NCI-H2227 (cell line): ENCODE data around the gene CLASP1.
"Not testable (repeated sequence)": the region's sequence is repeated elsewhere in the genome, so short reads cannot be mapped to it uniquely, and the experiment has no call there.

ENCODE experiments used
- DNase-seq: peaks from one replicate; lab custom pipeline; 2025; ENCODE audit not compliant: unreplicated experiment; lab: John Stamatoyannopoulos, UW

The CLASP1 gene

DNA sequence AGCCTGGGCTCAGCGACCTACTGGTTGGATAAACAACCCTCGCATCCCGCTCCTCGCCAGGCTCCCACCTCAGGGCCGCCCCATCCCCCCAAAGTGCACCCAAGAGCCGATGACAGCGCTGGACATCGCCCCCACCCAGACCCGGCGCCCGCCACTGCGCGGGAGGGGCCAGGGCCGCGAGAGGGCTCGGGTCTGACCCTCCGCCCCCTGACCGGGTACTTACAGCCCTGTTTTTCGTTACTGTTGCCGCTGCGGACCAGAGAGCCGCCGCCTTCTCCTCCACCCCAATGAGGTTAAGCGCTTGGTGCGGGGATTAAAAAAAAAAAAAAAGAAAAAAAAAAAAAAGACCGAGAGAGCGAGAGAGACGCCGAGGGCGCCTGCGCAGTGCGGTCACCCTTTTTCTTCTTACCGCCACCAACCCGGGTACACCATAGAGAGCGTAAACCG lies at the start of gene CLASP1:
Gene CLASP1 (minus strand): TSS at position 314 of the 447 bp plus-strand sequence. CDS start 43,567 bp downstream, outside the sequence.
- peak; percentile 78 for DNase-seq

DNA sequence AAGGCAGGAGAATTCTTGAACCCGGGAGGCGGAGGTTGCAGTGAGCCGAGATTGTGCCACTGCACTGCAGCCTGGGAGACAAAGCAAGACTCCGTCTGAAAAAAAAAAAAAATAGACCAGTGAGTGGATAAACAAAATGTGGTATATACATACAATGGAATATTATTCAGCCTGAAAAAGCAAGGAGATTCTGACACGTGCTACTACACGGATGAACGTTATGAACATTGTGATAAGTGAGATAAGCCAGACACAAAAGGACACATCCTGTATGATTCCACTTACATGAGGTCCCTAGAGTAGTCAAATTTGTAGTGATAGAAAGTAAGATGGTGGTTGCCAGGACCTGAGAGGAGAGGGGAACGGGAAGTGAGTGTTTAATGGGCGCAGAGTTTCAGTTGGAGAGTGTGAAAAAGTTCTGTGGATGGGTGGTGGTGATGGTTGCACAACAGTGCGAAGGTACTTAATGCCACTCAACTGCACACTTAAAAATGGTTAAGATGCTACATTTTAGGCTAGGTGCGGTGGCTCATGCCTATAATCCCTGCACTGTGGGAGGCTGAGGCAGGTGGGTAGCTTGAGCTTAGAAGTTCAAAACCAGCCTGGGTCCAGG lies 49.2 kb upstream of the CLASP1 start:
- DNase-seq: no peak

- DNase-seq: no peak
Measured at GRCh38 chr2:121697108-121697631, 47.9 kb upstream of the CLASP1 start.

GRCh38 chr2:121696410-121696930 lies 47.2 kb upstream of the CLASP1 start:
- DNase-seq: no peak

DNA sequence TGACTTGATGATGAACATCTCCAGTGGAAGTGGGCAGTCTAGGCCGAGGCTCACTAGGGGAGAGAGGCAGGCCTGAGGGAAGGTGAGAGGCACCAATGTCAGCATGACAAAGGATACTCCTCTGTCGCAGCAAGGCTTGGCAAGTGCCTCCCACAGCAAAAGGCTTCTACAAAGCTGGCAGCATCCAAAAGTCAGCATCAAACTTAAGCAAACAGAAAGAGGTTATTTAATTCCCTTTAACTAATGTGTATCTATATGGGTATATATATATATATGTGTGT lies 45.8 kb upstream of the CLASP1 start:
- no peak for DNase-seq

DNA sequence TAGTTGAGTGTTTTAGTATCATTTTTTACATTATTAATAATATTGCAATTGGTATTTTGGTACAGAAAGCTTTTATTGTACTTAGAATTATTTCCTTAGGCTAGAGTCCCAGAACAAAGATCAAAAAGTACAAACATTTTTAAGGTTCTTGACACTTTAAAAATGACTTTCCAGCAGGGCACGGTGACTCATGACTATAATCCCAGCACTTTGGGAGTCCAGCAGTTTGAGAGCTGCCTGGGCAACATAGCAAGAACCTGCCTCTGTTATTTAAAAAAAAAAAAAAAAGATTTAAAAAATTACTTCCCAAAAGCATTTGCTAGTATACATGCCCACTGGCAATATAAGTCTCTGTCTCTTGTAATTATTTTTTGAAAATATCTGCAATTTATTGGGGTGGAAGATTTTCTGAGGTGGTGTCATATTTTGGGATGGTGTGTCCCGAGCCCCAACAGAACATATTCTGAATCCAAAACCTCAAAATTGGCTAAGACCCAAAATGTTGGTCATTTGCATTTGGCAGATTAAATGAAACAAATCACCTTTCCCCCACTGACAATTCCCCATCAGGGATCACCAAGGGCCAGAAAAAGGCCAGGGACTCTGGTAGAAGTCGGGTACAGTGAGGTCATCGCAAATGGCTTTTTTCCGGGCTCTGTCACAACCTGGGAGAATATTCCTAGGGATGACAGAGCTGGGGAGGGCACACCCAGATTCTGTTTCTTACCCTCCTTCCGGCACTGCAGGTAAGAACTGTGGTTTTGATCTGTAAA lies 45.3 kb upstream of the CLASP1 start:
- DNase-seq: no peak

GRCh38 chr2:121690572-121690971 lies 41.3 kb upstream of the CLASP1 start:
- not testable (repeated sequence) for DNase-seq

- no peak for DNase-seq
Measured at GRCh38 chr2:121690095-121690494, 40.8 kb upstream of the CLASP1 start.

GRCh38 chr2:121689356-121689755 lies 40.1 kb upstream of the CLASP1 start:
- DNase-seq: peak; percentile 85

DNA sequence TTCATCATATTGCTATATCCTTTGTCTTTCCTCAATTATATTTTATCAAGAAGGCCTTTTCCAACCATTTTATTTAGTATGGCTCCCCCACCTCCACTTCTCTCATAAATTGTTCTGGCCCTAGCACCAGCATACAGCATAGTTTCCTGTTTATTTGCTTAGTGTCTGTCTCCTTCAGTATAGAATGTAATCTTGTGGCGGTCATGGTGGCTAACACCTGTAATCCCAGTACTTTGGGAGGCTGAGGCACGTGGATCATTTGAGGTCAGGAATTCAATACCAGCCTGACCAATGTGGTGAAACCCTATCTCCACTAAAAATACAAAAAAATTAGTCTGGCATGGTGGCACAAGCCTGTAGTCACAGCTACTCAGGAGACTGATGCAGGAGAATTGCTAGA lies 39.6 kb upstream of the CLASP1 start:
- no peak for DNase-seq

DNA sequence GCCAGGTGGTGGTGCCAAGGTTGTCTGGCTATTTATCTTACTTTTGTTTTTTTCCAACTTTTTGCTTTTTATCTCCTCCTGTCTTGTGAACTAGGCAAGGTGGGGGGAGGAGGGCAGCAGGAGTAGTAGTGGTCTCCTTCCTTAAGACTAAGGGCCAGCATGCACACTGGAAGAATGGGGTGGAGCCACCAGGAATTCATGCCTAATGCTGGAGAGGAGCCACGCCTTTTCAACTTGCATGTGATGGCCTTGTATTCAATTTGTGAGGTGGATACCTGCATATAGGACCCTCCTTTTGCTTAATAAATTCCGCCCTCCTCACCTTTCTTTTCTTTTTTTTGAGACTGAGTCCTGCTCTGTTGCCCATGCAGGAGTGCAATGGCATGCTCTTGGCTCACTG lies 37.6 kb upstream of the CLASP1 start:
- DNase-seq: no peak

DNA sequence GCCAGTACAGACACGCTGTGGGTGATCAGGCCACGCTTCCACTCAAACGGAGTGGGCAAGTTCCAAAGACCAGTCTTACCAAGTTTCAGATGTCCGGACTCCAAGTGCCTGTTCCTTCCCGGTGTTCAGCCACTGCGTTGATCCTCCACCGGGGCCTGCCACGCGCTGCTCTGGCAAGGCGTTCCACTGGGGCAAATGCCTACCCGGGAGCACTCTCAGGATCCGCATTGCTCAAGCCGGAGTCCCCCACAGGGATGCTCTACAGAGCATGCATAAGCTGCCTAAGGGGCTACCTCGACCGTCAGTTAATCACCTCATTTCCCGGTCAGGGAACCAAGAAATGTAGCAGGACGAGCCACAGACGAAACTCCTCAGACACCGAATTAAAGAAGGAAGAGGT lies 37.0 kb upstream of the CLASP1 start:
- no peak for DNase-seq

DNA sequence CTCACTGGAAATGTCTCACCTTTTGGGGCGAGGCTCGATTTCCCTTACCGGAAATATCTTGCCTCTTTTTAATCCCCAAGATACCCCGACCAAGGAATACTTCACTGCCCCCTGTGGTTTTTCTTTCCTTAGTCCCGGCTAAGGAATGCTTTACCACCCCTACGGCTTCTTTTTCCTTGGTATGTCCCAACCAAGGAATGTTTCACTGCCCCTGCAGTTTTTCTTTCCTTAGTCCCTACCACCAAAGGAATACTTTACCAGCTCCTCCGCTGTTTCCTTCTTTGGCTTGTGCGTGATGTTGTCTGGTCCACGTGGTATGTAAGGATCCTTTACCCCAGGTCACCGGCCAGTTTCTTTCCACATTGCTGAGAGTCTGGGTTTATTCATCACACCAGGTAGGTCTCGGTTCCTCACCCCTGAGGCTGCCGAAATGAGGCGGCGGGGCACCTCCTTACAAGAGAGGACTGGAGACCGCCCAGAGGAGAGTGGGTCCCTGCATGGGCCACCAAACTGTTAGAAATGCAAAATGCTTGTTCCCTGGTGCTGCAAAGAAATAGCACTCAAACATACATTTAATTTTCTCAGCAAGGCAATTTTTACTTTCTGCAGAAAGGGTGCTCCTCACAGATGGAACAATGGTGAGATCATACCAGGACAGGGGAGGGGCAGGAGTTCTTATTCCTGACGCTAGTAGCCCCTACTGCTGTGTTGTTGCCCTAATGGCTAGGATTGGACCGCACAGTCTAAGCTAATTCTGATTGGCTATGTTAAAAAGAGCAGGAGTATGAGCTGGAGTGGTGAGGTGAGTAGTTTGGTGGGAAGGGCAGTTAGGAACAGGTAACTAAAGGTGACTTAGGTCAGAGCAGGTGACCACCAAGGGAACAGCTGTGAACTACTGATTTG lies 33.4 kb upstream of the CLASP1 start:
- no peak for DNase-seq

GRCh38 chr2:121677855-121678254 lies 28.6 kb upstream of the CLASP1 start:
- DNase-seq: no peak

DNA sequence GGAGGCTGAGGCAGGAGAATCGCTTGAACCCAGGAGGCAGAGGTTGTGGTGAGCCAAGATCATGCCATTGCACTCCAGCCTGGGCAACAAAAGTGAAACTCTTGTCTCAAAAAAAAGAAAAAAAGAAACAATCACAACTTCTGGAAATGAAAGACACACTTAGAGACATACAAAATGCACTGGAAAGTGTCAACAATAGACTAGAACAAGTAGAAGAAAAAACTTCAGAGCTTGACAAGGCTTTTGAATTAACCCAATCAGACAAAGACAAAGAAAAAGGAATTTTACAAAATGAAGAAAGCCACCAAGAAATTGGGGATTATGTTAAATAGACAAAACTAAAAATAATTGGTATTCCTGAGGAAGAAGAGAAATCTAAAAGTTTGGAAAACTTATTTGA lies 22.4 kb upstream of the CLASP1 start:
- not testable (repeated sequence) for DNase-seq

GRCh38 chr2:121670181-121670580 lies 20.9 kb upstream of the CLASP1 start:
- DNase-seq: no peak

- no peak for DNase-seq
Measured at GRCh38 chr2:121667618-121668017, 18.4 kb upstream of the CLASP1 start.

GRCh38 chr2:121666042-121666441 lies 16.8 kb upstream of the CLASP1 start:
- DNase-seq: no peak

DNA sequence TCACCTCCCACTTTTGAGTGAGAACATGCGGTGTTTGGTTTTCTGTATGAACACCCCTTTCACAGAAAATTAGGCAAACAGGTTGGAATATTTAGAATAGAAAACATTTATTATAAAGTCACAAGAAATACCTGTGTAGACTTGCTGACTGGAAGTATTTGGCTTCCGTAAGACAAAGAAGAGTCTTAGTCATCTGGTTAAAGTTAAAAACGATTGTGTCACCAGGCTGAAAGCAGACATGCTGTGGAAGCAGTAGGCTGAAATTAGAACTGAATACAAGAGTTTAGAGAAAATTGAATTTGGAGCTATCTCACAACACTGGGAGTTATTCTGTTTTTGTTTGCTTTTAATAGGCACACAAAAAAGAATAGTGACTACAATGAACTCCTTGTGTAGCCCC lies 16.2 kb upstream of the CLASP1 start:
- no peak for DNase-seq

GRCh38 chr2:121664713-121665112 lies 15.5 kb upstream of the CLASP1 start:
- DNase-seq: no peak

DNA sequence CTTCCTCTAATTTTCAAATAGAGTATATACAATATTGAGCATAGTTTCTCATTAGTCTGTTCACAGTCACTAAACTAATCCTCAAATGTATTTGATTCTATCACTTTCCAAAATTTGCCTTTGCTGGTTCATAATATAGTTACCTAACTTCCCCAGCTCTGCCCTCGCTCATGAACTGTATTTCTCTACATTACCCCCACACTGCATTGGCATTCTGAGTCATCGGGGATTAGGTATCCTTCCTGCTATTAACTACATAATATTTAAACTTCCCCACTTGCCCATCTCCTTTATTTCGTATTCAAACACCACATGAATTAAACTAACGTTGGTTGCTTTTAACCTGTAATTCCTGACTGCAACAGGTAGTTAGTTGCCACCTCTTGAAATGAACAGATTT lies 14.8 kb upstream of the CLASP1 start:
- no peak for DNase-seq
